ENCODE results near the gene PDE9A. TPM values are rescaled to one million over a fixed set of nuclear protein-coding genes. Genes with fewer than 3 reads are reported as not detected.

Gene PDE9A
- total and polyA plus RNA-seq, 2 of the 4 experiments (the other 2 are of a cell fraction), result 0.89 to 0.90 TPM

GRCh38 chr21:42707207-42707830 is 53.9 kb downstream of the PDE9A start:
- H3K79me1 ChIP-seq (ENCODE audit: low read depth in 1 of 2, low read length in 2 of 2), result no peaks in the 10 kb centered on the region
- TF ChIP-seq CTCF (conservative IDR thresholded peaks at IDR 0.05; ENCODE audit: low read depth, low read length), result no peak
- no peak for TF ChIP-seq RFX5 (IDR thresholded peaks at IDR 0.05; ENCODE audit: low read depth, low read length)
- no peak for TF ChIP-seq MAZ (IDR thresholded peaks at IDR 0.05; ENCODE audit: borderline replicate concordance, low read depth, low read length)
- TF ChIP-seq RAD21 (IDR thresholded peaks at IDR 0.05; ENCODE audit: low read length), result no peak
- TF ChIP-seq CEBPB (IDR thresholded peaks at IDR 0.05; ENCODE audit: low read depth, low read length), result no peak
- TF ChIP-seq CHD1 (IDR thresholded peaks at IDR 0.05; ENCODE audit: low read depth, low read length), result no peak
- no peak for TF ChIP-seq SMC3 (IDR thresholded peaks at IDR 0.05; ENCODE audit: low read depth, low read length)
- no peak for TF ChIP-seq RCOR1 (IDR thresholded peaks at IDR 0.05; ENCODE audit: insufficient replicate concordance, low read length)
- no peak for TF ChIP-seq BHLHE40 (IDR thresholded peaks at IDR 0.05; ENCODE audit: low read depth, low read length)
- no peak for TF ChIP-seq FOS (IDR thresholded peaks at IDR 0.05; ENCODE audit: low read depth, low read length)
- TF ChIP-seq USF2 (IDR thresholded peaks at IDR 0.05; ENCODE audit: low read depth, low read length), result no peak
- no peak for TF ChIP-seq MAFK (IDR thresholded peaks at IDR 0.05; ENCODE audit: low read depth, low read length)
- TF ChIP-seq ELK1 (IDR thresholded peaks at IDR 0.05; ENCODE audit: borderline replicate concordance, low read depth, low read length), result no peak
- TF ChIP-seq MXI1 (IDR thresholded peaks at IDR 0.05; ENCODE audit: borderline replicate concordance, low read depth, low read length), result no peak
- no peak for TF ChIP-seq POLR2A (IDR thresholded peaks at IDR 0.05; ENCODE audit: low read depth, low read length)
- TF ChIP-seq NFE2L2 (IDR thresholded peaks at IDR 0.05; ENCODE audit: low read depth, low read length), result no peak
- no peak overlapping the region for H3K4me3 ChIP-seq (ENCODE audit: insufficient read depth, low read depth, low read length)
- H4K8ac ChIP-seq (ENCODE audit: low read depth in 2 of 2, low read length in 2 of 2), result no peak overlapping the region
- H2AK5ac ChIP-seq (ENCODE audit: low read depth, low read length), result no peak overlapping the region
- H3K27ac ChIP-seq (ENCODE audit: insufficient read depth, low read length), result no peak overlapping the region
- H3K4ac ChIP-seq (ENCODE audit: low read depth, low read length), result no peak overlapping the region
- POLR2A ChIA-PET (ENCODE audit: unreplicated experiment), result no interaction called here
- H2AFZ ChIP-seq (replicated peaks; ENCODE audit: low read length, poor library complexity), result peak overlapping the region; percentile 32
- H4K91ac ChIP-seq (ENCODE audit: insufficient read depth, low read depth, low read length), result no peak overlapping the region
- H4K20me1 ChIP-seq (ENCODE audit: insufficient read depth, low read length), result no peaks in the 10 kb centered on the region
- H2BK20ac ChIP-seq (ENCODE audit: low read depth, low read length), result no peak overlapping the region
- H2BK15ac ChIP-seq (ENCODE audit: low read depth, low read length), result no peak overlapping the region
- H3K56ac ChIP-seq (ENCODE audit: extremely low read depth, insufficient read depth, low read length), result no peak overlapping the region
- H2AK9ac ChIP-seq (replicated peaks; ENCODE audit: low read depth, low read length, poor library complexity), result no peak overlapping the region
- no peaks in the 10 kb centered on the region for H3K9me1 ChIP-seq (ENCODE audit: insufficient read depth, low read length)
- WGBS, 2 experiments (ENCODE audit: extremely low coverage in 2 of 2, insufficient read length in 1 of 2), result 33% methylated on average over 1 of the region's 7 CpGs; no CpG with 5 or more reads in 1 of the 2 experiments
- CTCF ChIA-PET, result no interaction called here
- H2BK120ac ChIP-seq (ENCODE audit: low read depth, low read length), result no peak overlapping the region
- no peak overlapping the region for H3K4me2 ChIP-seq (ENCODE audit: low read depth, low read length)
- ATAC-seq (ENCODE audit: low read depth), result no peak
- H3K4me1 ChIP-seq (ENCODE audit: control insufficient read depth, insufficient read depth, low read length), result no peaks in the 10 kb centered on the region
- no peak overlapping the region for H3K18ac ChIP-seq (ENCODE audit: low read depth, low read length)
- H3K36me3 ChIP-seq (ENCODE audit: control insufficient read depth, insufficient read depth, low read length), result no peaks in the 10 kb centered on the region
- in situ Hi-C loops (cut with MboI; ENCODE audit: low sequenced_read_pairs), result no loop called here
- no peaks in the 10 kb centered on the region for H3K9me3 ChIP-seq (ENCODE audit: control insufficient read depth, insufficient read depth, low read length)
- no peak overlapping the region for H3K23ac ChIP-seq (ENCODE audit: low read depth, low read length)
- dilution Hi-C loops (cut with HindIII; ENCODE audit: low sequenced_read_pairs, unreplicated experiment), result no loop called here
- DNase-seq, result no peak
- intact Hi-C loops (cut with micrococcal nuclease), result no loop called here
- no peak overlapping the region for H4K5ac ChIP-seq (ENCODE audit: low read depth, low read length)
- H2BK5ac ChIP-seq (ENCODE audit: low read depth, low read length, poor library complexity, severe bottlenecking), result no peak overlapping the region
- BruUV-seq (replicated peaks), result no TSS peak
- no peak overlapping the region for H3K9ac ChIP-seq (ENCODE audit: low read depth, low read length)
- no peak overlapping the region for H3K14ac ChIP-seq (replicated peaks; ENCODE audit: low read depth, low read length)
- no peaks in the 10 kb centered on the region for H3K27me3 ChIP-seq (ENCODE audit: control insufficient read depth, insufficient read depth, low read length)
